AG09309 (cell line): ENCODE data around the gene USP30.
A peak's percentile ranks its signal among the peaks of the same experiment; 100 is the strongest.
"Not testable (repeated sequence)": the region's sequence is repeated elsewhere in the genome, so short reads cannot be mapped to it uniquely, and the experiment has no call there.

Experiments
- DNase-seq: peaks from one replicate; pipeline ENCODE4 v3.0.0-alpha.2; 2010; ENCODE audit warnings: low read depth
- H3K4me3 ChIP-seq: 2 replicates; pipeline ENCODE4 v1.5.1; 2011; ENCODE audit warnings: mild to moderate bottlenecking, low read depth, low read length, moderate library complexity; ENCODE audit not compliant: control insufficient read depth
- TF ChIP-seq, protein P1 (sequence below): IDR thresholded peaks from 2 replicates; pipeline ENCODE4 v1.5.1; 2011; ENCODE audit warnings: mild to moderate bottlenecking, low read depth, low read length, inconsistent platforms; ENCODE audit not compliant: insufficient read depth, control insufficient read depth; ENCODE audit errors: missing control alignments

Gene USP30

DNA sequence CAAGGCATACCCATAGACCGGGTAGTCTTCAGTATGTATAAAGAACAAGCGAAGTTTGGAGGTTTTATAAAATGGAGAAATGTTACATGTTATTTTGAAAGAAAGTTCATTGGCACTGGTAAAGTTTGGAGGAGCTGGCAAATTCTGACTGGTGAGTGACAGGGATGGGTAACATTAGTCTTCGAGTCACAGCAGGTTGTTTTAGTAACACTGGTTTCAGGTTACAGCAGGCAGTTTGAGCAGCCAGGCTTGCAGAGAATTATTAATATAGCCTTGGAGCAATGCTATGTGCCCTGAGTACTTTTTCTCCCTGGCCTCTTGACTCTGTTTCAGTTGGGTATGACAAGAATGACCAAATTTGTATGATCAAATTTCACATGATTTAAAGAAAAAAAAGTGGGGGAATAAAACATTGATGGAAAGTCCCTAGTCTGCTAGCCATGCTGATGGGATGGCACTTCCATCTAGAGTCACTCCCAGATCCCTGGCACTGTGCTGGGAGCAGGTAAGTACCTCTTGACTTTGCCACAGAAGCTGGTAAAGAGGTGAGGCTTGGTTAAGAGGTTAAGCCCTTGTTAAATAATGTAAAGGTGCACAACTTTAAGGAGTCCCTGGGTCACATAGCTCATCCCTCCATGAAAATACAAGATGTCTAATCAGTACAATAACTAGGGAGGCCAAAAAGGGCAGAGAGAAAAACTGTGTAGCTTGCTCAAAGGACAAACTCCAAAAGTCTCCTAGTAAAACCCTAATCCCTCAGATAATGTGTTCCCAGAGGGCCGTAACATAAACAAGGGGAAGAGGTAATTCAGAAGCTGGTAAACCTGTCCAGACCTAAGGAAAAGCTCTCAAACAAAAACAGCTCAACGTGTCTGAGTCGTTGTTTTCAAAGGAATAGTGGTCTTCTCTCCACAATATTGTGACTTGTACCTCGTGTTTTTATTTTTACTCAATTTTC is 18.9 kb upstream of the USP30 start:
- TF ChIP-seq, protein P1, sequence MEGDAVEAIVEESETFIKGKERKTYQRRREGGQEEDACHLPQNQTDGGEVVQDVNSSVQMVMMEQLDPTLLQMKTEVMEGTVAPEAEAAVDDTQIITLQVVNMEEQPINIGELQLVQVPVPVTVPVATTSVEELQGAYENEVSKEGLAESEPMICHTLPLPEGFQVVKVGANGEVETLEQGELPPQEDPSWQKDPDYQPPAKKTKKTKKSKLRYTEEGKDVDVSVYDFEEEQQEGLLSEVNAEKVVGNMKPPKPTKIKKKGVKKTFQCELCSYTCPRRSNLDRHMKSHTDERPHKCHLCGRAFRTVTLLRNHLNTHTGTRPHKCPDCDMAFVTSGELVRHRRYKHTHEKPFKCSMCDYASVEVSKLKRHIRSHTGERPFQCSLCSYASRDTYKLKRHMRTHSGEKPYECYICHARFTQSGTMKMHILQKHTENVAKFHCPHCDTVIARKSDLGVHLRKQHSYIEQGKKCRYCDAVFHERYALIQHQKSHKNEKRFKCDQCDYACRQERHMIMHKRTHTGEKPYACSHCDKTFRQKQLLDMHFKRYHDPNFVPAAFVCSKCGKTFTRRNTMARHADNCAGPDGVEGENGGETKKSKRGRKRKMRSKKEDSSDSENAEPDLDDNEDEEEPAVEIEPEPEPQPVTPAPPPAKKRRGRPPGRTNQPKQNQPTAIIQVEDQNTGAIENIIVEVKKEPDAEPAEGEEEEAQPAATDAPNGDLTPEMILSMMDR: no peak
- no peak overlapping the region for H3K4me3 ChIP-seq
- DNase-seq: no peak

DNA sequence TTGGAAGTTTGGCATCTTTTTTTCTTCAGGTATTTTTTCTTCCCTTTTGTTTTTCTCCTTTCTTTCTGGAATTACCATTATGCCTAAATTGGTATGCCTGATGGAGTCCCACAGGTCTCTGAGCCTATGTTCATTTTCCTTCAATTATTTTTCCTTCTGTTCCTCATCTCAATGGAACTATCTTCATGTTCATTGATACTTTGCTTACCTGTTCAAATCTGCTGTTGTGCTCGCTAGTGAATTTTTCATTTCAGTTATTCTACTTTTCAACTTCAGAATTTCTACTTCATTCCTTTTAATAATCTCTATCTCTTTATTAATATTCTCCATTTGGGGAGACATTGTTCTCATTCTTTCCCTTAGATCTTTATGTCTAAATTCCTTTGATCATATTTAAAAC is 15.4 kb upstream of the USP30 start:
- TF ChIP-seq, protein P1: no peak
- no peak for DNase-seq
- H3K4me3 ChIP-seq: no peak overlapping the region

DNA sequence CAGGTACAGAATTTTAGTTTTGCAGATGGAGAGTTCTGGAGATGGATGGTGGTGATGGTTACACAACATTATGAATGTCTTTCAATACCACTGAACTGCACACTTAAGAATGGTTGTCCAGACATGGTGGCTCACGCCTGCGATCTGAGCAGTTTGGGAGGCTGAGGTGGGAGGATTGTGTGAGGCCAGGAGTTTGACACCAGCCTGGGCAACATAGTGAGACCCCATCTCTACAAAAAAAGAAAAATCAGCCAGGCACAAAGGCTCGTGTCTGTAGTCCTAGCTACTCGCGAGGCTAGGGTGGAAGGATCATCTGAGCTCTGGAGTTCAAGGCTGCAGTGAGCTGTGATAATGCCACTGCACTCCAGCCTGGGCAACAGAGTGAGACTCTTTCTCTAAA is 8.1 kb upstream of the USP30 start:
- no peak for DNase-seq
- H3K4me3 ChIP-seq: no peak overlapping the region
- TF ChIP-seq, protein P1: no peak

DNA sequence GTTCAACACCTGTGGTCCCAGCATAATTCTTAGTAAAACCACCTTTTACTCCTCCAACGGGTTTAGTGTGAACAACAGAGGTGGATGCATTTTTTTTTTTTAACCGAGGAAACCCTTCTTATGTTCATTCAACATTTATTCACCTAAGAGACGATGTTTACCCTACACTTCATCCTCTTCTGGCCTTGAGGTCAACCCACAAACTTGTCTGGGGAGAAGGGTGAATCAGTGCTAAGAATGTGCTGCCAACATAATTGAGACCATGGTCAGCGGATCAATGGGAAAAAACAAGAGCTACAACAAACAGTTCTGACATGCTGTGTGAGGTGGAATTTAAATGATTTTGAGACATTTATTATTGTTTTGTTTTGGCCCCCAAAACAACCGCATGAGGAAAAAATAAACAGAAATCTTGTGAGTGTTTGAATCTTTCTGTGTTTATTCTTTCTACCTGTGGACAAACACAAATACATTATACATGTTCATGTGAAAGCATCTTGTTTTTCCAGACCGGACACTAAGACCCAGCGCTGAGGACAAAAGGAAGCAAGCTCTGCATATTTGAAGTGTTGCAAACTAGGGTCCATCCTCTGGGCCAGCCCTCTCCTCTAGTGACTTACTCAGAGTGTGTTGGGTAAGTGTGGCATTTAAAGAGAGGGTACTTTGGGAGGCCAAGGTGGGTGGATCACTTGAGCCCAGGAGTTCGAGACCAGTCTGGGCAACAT is 5.1 kb upstream of the USP30 start:
- TF ChIP-seq, protein P1: no peak
- DNase-seq: no peak

DNA sequence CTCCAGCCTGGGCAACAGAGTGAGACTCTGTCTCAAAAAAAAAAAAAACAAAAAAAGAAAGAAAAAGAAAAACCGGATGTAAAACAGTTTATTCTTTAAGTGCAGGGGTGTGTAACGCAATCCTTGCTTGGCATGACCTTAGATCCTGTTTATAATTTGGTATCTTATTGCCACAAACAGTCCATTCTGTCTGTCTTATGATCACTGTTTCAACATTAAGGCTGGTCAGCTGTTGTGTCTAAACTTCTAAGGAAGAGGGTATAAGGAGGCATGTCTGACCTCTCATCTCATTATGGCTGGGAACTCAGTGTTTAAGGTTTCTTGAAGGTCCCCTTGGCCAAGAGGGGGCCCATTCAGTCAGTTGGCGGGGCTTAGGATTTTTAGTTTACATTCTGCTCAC is 3.7 kb upstream of the USP30 start:
- H3K4me3 ChIP-seq, DNase-seq: not testable (repeated sequence)

More for the DNA sequence above, 5.1 kb upstream of the USP30 start:
- H3K4me3 ChIP-seq: no peak overlapping the region

DNA sequence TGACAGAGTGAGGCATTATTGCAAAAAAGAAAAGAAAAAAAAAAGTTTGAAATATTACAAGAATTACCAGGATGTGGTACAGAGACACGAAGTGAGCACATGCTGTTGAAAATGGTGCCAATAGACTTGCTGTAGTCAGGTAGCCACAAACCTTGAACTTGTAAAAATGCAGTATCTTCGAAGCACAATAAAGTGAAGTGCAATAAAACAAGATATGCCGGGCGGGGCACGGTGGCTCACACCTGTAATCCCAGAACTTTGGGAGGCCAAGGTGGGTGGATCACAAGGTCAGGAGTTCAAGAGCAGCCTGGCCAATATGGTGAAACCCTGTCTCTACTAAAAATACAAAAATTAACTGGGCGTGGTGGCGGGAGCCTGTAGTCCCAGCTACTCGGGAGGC is 2.6 kb upstream of the USP30 start:
- not testable (repeated sequence) for DNase-seq, H3K4me3 ChIP-seq

DNA sequence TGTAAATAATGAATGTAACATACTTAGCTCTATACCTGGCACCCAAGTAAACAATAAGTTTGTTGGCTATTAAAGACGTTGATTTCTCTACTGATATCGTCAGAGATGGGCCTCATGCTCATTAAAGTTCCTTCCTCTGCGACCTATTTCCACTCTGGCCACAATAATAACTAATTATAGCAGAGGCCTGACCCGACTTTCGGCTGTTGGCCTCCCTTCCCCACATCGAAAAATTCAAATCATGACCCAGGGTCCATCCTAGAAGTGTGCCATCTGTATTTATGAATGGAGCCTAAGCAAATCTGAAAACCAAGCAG is 321 bp upstream of the USP30 start:
- peak overlapping the region; percentile 93 for H3K4me3 ChIP-seq
- TF ChIP-seq, protein P1: no peak
- no peak for DNase-seq
